H7 (cell line): ENCODE data around the gene SETBP1. TPM values are rescaled to one million over a fixed set of nuclear protein-coding genes. Genes with fewer than 3 reads are reported as not detected.

Source experiments
- DNase-seq: peaks from one replicate; pipeline ENCODE4 v3.0.0; 2012
- H3K27me3 ChIP-seq: 2 replicates; pipeline ENCODE4 v1.6.0; 2011; ENCODE audit warnings: mild to moderate bottlenecking, low read length; ENCODE audit not compliant: control insufficient read depth, insufficient read depth
- H3K36me3 ChIP-seq: replicated peaks from 2 replicates; pipeline ENCODE4 v1.5.1; 2011; ENCODE audit warnings: low read length; ENCODE audit not compliant: control insufficient read depth, insufficient read depth
- H3K4me3 ChIP-seq: 2 replicates; pipeline ENCODE4 v1.5.1; 2011; ENCODE audit warnings: low read depth, mild to moderate bottlenecking, control low read depth, low read length, moderate library complexity; ENCODE audit not compliant: insufficient read depth
- total RNA-seq: library from RNA; depleted of rRNA; stranded (reverse); fragments of >200 nt; shearing (Covaris generic); gene quantifications from 2 replicates; pipeline ENCODE4 v1.2.3, GENCODE V29; 2014

Gene SETBP1
- total RNA-seq, 1 experiment from 2014 or later = 1.8 TPM

DNA sequence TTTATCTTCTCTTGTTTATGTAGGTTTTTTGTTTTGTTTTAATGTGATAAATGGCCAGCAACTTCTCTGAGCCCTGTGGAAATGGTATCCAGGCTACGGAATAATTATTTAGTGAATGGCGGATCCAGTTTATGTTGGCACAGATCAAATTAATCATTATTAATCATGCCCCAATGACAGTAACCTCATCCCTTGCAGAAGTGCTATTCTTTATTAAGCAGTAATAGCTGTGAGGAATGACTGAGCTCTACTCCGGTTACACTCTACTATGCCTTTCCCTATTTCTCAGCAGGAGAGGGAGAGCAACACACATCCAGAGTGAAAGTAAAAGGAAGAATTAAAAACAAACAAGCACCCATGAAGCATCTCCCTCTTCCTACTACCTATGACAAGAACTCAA, 84.8 kb downstream of the SETBP1 start:
- DNase-seq = no peak
- Histone ChIP-seq H3K36me3 (no peaks in the 10 kb centered on the region), H3K4me3 (no peak overlapping the region), H3K27me3 (no peaks in the 10 kb centered on the region)

- H3K36me3 ChIP-seq = no peaks in the 10 kb centered on the region
- H3K4me3 ChIP-seq = no peak overlapping the region
- DNase-seq = no peak
- H3K27me3 ChIP-seq = no peaks in the 10 kb centered on the region
Measured at GRCh38 chr18:44766450-44766849, 85.8 kb downstream of the SETBP1 start.

- H3K27me3 ChIP-seq = no peaks in the 10 kb centered on the region
- no peak overlapping the region for H3K4me3 ChIP-seq
Measured at GRCh38 chr18:44767807-44768206, 87.1 kb downstream of the SETBP1 start.

DNA sequence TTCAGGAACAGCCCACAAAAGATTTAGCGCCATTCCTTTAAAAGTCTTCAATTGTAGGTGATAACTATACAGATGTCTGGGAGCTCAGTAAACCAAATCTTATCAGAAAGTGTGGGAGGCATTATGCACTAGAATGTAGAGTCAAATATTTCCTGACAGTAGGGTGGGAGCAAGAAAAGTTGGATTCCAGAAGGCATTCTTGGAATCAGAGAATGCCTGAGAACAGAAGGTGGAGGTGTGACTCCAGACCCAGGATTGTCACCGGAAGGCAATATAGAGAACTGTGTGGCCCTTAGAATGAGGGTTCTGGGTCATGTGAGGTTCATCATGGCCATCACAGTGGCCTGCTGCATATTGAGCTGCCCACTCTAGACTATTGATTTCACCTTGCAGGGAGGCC, 90.0 kb downstream of the SETBP1 start:
- Histone ChIP-seq H3K36me3 (no peaks in the 10 kb centered on the region), H3K4me3 (no peak overlapping the region), H3K27me3 (no peaks in the 10 kb centered on the region)
- DNase-seq = no peak

More at GRCh38 chr18:44767807-44768206, 87.1 kb downstream of the SETBP1 start:
- no peaks in the 10 kb centered on the region for H3K36me3 ChIP-seq
- DNase-seq = no peak

GRCh38 chr18:44771572-44771955, 90.9 kb downstream of the SETBP1 start:
- Histone ChIP-seq H3K4me3 (no peak overlapping the region), H3K36me3 (no peaks in the 10 kb centered on the region), H3K27me3 (no peaks in the 10 kb centered on the region)
- DNase-seq = no peak

- Histone ChIP-seq H3K4me3 (no peak overlapping the region), H3K27me3 (no peaks in the 10 kb centered on the region), H3K36me3 (no peaks in the 10 kb centered on the region)
- no peak for DNase-seq
Measured at GRCh38 chr18:44771956-44772917, 91.5 kb downstream of the SETBP1 start.

DNA sequence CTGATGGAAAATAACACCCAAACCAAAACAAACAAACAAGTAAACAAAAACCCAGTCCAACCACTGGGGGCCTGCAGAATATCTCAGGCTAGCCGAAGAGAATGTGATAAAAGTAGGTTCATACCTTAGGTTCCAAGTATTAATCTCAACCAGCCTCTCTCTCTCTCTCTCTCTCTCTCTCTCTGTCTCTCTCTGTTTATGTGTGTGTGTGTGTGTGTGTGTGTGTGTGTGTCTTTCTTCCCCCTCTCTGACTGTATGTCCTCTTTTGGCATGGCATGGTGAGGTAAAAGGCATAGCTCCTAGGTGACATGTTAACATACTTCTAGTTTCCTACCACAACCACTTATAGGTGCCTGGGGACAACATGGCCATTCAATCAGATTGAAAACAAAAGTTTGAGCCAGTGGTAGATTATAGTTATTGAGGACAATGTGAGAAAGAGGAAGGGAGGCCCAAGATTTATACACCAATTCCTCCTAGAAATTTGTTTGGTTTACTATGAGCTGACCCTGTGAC, 93.0 kb downstream of the SETBP1 start:
- H3K36me3 ChIP-seq = no peaks in the 10 kb centered on the region
- no peak overlapping the region for H3K4me3 ChIP-seq
- DNase-seq = no peak
- H3K27me3 ChIP-seq = no peaks in the 10 kb centered on the region

GRCh38 chr18:44774191-44774590, 93.5 kb downstream of the SETBP1 start:
- H3K27me3 ChIP-seq = no peaks in the 10 kb centered on the region
- H3K36me3 ChIP-seq = no peaks in the 10 kb centered on the region
- no peak for DNase-seq
- H3K4me3 ChIP-seq = no peak overlapping the region

GRCh38 chr18:44777457-44778192, 96.9 kb downstream of the SETBP1 start:
- Histone ChIP-seq H3K36me3 (no peaks in the 10 kb centered on the region), H3K27me3 (no peaks in the 10 kb centered on the region), H3K4me3 (no peak overlapping the region)
- DNase-seq = no peak

DNA sequence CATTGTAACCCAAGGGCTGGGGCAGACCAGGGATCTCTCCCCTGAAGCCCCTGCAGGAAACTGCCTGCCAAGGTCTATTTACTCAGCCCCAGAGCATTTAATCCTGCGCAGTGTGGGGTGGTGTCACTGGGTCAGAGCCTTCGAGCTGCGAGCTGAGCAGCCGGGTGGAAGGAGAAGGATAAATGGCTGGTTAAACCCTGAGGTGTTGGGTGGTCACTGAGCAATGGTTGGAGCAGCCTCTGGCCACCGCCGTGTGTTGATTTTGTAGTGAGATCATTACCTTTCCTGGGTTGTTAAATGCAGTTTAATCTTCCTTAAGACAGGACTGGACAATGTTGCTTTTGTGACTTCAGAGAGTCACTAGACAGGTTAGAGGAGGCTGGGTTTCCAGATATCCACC, 98.1 kb downstream of the SETBP1 start:
- no peak for DNase-seq
- no peaks in the 10 kb centered on the region for H3K27me3 ChIP-seq
- no peaks in the 10 kb centered on the region for H3K36me3 ChIP-seq

GRCh38 chr18:44779753-44780292, 99.1 kb downstream of the SETBP1 start:
- no peaks in the 10 kb centered on the region for H3K27me3 ChIP-seq
- no peak for DNase-seq
- H3K36me3 ChIP-seq = no peaks in the 10 kb centered on the region
- H3K4me3 ChIP-seq = no peak overlapping the region

More for the DNA sequence above, 98.1 kb downstream of the SETBP1 start:
- no peak overlapping the region for H3K4me3 ChIP-seq

- Histone ChIP-seq H3K36me3 (no peaks in the 10 kb centered on the region), H3K4me3 (no peak overlapping the region), H3K27me3 (no peaks in the 10 kb centered on the region)
- peak; percentile 16 for DNase-seq
Measured at GRCh38 chr18:44781886-44782285, 101.2 kb downstream of the SETBP1 start.

- no peak overlapping the region for H3K4me3 ChIP-seq
Measured at GRCh38 chr18:44782617-44783016, 101.9 kb downstream of the SETBP1 start.

DNA sequence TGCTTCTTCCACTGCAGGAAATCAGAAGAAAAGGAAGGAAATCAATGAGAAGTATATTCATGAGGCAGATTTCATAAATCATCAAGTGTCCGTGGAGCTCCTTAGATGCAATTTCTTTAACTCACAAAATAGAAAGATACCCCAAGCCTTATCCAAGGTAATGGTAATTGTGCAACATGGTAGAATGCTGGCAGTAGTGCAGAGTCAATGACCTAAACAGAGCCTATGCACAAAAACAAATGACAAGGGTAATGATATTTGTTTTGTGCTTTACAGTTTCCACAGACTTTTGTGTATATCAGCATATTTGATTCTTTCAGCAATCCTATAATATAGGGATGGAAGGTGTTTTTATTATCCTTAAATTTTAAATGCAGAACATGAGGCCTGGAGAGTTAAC, 102.7 kb downstream of the SETBP1 start:
- Histone ChIP-seq H3K27me3 (no peaks in the 10 kb centered on the region), H3K4me3 (no peak overlapping the region), H3K36me3 (no peaks in the 10 kb centered on the region)
- no peak for DNase-seq

More at GRCh38 chr18:44782617-44783016, 101.9 kb downstream of the SETBP1 start:
- H3K27me3 ChIP-seq = no peaks in the 10 kb centered on the region
- H3K36me3 ChIP-seq = no peaks in the 10 kb centered on the region
- DNase-seq = no peak
